Measurements from ENCODE around the gene TXNDC5.
"Not testable (repeated sequence)": the region's sequence is repeated elsewhere in the genome, so short reads cannot be mapped to it uniquely, and the experiment has no call there.

TXNDC5 gene

GRCh38 chr6:7895125-7895423 lies 15.5 kb downstream of the TXNDC5 start:
- no peak for DNase-seq (ENCODE audit: low spot score)

- no peak for DNase-seq (ENCODE audit: low spot score)
Measured at GRCh38 chr6:7894262-7895124, 16.1 kb downstream of the TXNDC5 start.

- no peak for DNase-seq (ENCODE audit: low spot score)
Measured at GRCh38 chr6:7893342-7893741, 17.2 kb downstream of the TXNDC5 start.

GRCh38 chr6:7892367-7892766 lies 18.2 kb downstream of the TXNDC5 start:
- DNase-seq (ENCODE audit: low spot score): not testable (repeated sequence)

GRCh38 chr6:7891078-7891872 lies 19.3 kb downstream of the TXNDC5 start:
- DNase-seq (ENCODE audit: low spot score): no peak

GRCh38 chr6:7888587-7889357 lies 21.8 kb downstream of the TXNDC5 start:
- DNase-seq (ENCODE audit: low spot score): no peak

GRCh38 chr6:7887278-7887991 lies 23.2 kb downstream of the TXNDC5 start:
- no peak for DNase-seq (ENCODE audit: low spot score)

- DNase-seq (ENCODE audit: low spot score): no peak
Measured at GRCh38 chr6:7886132-7886531, 24.5 kb downstream of the TXNDC5 start.

GRCh38 chr6:7883381-7883780 lies 27.2 kb downstream of the TXNDC5 start:
- no peak for DNase-seq (ENCODE audit: low spot score)

- no peak for DNase-seq (ENCODE audit: low spot score)
Measured at GRCh38 chr6:7882505-7883257, 27.9 kb downstream of the TXNDC5 start.

- no peak for DNase-seq (ENCODE audit: low spot score)
Measured at GRCh38 chr6:7881765-7882500, 28.7 kb downstream of the TXNDC5 start.

GRCh38 chr6:7880718-7881107 lies 29.9 kb downstream of the TXNDC5 start:
- DNase-seq (ENCODE audit: low spot score): no peak

GRCh38 chr6:7879980-7880717 lies 30.4 kb downstream of the TXNDC5 start:
- no peak for DNase-seq (ENCODE audit: low spot score)

GRCh38 chr6:7879579-7879978 lies 31.0 kb downstream of the TXNDC5 start:
- DNase-seq (ENCODE audit: low spot score): no peak

GRCh38 chr6:7879043-7879442 lies 31.5 kb downstream of the TXNDC5 start:
- DNase-seq (ENCODE audit: low spot score): no peak

- DNase-seq (ENCODE audit: low spot score): no peak
Measured at GRCh38 chr6:7878401-7878964, 32.1 kb downstream of the TXNDC5 start.

- no peak for DNase-seq (ENCODE audit: low spot score)
Measured at GRCh38 chr6:7868926-7869325, 41.7 kb downstream of the TXNDC5 start.

- DNase-seq (ENCODE audit: low spot score): no peak
Measured at GRCh38 chr6:7866526-7866925, 44.1 kb downstream of the TXNDC5 start.

- no peak for DNase-seq (ENCODE audit: low spot score)
Measured at GRCh38 chr6:7865781-7866180, 44.8 kb downstream of the TXNDC5 start.

GRCh38 chr6:7859591-7859990 lies 51.0 kb downstream of the TXNDC5 start:
- no peak for DNase-seq (ENCODE audit: low spot score)
